SKM-1 (cell line): ENCODE measurements around the gene SLC26A9.
"Not testable (repeated sequence)": the region's sequence is repeated elsewhere in the genome, so short reads cannot be mapped to it uniquely, and the experiment has no call there.

Experiments used
- DNase-seq: peaks from one replicate; lab custom pipeline; 2025; ENCODE audit not compliant: unreplicated experiment; lab: John Stamatoyannopoulos, UW

SLC26A9 gene

GRCh38 chr1:205927247-205927646 lies 16.0 kb downstream of the SLC26A9 start:
- no peak for DNase-seq

GRCh38 chr1:205926636-205927035 lies 16.6 kb downstream of the SLC26A9 start:
- no peak for DNase-seq

GRCh38 chr1:205926213-205926612 lies 17.0 kb downstream of the SLC26A9 start:
- no peak for DNase-seq

DNA sequence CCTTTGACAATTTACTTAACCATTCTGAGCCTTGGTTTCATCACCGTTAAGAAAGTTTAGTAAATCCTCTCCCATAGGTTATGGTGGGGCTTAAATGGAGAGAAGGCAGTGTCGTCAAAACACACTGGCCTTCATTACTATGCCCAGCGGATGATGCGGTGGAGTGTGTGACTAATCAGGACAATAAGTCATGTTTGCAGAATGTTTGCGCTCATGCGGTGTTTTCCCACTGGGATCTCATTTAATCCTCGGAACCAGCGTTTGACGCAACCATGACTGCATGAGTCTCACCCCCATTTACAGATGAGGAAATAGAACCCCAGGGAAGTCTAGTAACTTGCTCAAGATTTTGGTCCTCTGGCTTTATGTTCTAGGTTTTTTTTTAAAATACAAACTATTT lies 17.5 kb downstream of the SLC26A9 start:
- DNase-seq, result no peak

- peak; percentile 95 for DNase-seq
These were observed 18.8 kb downstream of the SLC26A9 start for GRCh38 chr1:205924460-205924790.

DNA sequence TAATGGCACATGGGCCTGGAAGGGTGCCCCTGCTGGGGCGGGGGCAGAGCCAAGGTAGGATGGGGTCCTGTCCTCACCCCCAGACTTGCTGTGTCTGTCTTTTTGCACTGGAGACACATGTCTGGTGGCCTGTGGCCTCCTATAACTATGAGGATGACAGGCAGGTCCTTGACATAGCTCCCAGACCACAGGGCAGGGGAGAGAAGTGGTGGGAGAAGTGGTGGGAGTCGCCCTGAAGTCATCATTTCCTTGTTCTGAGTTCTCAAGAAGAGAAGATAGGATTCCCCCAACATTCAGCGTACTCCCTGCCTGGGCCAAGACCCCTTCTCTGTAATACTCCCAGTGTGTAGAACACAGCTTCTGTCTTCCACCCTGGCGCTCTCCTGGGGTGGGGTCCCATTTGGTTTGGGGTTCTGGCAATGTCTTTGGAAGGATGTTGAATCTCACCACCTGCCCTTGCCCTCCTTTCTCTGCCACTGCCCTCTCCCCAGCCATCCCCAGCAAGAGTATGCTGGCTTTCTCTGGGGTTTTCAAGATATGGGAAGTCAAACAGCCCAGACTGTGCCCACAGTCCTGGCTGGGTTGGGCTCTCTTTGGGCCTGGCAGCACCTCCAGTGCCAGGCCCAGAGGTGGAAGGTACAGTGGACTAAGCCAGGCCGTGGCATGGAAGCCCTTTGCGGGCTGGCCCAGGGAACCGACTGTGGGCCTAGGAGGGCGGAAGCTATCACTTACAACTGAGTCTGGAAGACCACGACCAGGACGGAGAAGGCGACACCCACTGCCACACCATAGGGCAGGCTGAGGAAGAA lies 19.4 kb downstream of the SLC26A9 start:
- no peak for DNase-seq

DNA sequence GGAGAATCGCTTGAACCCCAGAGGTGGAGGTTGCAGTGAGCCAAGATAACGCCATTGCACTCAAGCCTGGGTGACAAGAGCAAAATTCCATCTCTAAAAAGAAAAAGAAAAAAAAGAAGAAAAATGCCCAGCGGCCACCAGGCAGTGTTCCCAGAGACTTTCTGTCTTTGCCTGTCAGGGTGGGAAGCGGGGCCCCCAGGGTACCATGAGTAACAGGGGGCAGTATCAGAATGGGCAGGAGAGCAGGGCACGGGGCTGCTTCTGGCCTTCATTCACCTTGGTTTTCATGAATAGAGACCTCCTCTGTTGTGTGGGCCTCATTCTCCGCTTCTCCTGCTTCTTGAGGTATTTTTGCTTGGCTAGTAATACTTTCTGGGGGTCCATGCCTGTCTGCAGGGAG lies 20.4 kb downstream of the SLC26A9 start:
- DNase-seq, result no peak

- no peak for DNase-seq
These were observed 20.9 kb downstream of the SLC26A9 start for GRCh38 chr1:205922314-205922713.

DNA sequence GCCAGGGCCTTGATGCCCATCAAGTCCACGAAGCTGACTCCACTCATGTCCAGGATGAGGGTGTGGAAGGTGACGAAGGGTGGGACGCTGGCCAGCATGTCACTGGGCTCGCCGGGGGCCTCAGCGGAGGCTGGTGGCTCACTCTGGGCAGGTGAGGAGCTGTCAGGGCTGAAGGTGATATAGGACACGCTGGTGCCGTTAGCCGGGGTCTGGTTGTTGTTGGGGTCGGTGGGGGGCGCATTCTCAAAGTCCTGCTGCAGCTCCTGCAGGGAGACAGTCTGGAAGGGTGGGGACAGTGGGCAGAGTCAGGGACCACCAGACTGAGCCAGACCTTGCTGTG lies 21.7 kb downstream of the SLC26A9 start:
- no peak for DNase-seq

DNA sequence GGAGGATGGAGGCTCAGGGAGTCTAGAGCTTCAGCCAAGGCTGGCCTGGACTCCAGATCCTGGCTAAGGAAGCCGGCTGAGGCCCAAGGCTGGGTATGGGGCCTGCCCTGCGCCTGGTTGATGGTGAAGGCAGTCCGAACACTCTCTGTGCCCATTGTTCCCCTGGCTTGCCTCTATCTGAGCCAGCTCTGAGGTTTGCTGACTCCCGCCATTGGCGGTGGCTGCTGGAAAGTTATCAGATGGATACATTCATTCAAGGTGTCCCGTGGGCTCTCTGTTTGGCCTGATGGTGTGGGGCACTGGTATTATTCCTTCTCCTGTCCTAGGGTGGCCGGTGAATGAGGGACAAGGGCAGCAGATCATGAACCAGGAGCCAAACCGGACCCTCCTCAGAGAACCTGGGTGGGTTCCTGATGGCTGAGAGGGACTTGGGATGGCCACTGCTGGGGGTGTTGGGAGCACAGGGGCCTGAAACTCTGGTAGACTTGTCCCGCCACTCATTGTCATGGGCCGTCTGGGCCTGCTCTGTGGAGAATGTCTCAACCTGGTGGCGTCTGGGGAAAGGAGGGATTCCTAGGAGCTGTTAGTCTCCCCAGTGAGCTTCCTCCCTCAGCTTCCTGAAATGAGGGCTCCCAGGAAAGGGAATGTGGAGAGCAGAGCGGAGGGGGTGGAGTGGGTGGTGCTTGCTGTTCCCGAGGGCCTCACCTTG lies 22.2 kb downstream of the SLC26A9 start:
- no peak for DNase-seq

DNA sequence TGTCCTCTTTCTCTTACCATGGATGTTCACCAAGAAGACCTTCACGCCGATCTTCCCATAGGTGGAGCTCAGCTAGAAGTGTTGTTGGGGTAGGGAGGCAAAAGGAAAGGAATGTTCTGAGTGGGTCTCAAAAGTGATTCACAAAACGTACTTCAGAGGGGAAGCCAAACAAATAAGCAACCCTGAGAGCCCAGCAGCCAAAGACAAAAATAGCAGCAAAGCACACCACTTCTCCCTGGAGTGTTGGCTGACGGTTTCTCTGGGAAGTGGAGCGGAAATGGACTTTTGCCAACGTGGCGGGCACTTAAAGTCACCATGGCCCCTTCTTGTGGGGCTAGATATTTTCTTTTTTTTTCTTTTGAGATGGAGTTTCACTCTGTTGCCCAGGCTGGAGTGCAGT lies 23.1 kb downstream of the SLC26A9 start:
- DNase-seq, result no peak

GRCh38 chr1:205918955-205919746 lies 24.1 kb downstream of the SLC26A9 start:
- peak; percentile 91 for DNase-seq

DNA sequence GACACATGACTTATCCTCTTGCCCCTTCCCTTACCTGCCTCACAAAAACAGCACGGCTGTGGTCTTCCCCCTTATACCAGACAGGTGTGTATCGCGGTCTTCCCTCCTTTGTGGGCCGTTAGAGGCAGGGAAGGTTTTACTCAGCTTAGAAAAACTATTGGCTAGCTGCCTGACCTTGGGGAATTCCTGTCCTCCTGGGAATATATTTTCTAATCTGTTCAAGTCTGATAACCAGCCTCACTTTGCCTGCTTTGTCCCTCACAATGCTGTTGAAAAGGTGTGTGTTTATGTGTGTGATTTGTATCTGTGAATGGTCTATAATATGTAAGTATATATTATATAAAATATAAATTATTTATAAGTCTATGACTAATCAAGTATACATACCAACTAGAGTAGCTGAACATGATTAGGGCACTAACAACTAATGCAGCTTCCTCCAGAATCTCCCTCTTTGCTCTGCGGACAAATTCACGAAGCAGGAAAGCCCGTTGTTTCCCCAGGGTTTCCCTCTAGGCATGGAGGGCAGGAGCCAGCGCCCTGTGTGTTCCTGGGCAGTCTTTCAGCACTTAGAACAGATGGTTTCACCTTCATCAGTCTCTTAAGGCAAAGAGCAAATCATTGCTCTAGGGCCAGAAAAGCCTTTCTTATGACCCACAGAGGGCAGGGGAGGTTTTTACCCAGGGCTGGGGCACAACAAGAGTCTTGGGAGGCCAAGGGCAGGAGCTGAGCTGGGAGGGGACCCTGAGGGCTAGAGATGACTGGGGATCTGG lies 25.6 kb downstream of the SLC26A9 start:
- DNase-seq, result no peak

- no peak for DNase-seq
These were observed 26.7 kb downstream of the SLC26A9 start for GRCh38 chr1:205916541-205916940.

DNA sequence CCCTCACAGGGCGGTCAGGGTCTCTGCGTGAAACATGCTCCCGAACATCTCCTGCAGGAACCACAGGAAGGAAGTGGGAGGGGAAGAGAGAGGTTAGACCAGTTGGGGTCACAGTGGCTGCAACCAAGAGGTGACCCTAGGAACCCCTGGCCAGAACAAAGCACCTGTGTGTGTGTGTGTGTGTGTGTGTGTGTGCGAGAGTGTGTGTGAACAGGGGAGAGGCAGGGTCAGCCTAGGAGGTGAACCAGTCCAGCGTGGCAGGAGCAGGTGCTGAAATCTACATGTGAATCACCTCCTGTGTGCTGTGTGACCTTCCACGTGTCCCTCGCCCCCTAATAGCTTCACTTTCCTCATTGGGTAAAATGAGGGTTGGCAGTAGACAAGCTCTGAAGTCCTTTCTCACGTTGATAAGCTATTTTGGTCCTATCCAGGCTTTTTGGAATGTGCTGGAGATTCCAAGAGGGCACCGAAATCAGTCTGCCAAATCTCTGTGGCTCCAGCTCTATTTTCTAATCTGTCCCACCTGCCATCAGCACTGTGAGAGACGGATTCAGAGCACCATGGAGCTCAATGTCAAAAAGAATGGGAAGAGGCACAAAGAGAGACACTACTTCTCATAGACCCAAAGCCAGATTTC lies 27.8 kb downstream of the SLC26A9 start:
- no peak for DNase-seq

GRCh38 chr1:205914730-205915129 lies 28.5 kb downstream of the SLC26A9 start:
- no peak for DNase-seq

DNA sequence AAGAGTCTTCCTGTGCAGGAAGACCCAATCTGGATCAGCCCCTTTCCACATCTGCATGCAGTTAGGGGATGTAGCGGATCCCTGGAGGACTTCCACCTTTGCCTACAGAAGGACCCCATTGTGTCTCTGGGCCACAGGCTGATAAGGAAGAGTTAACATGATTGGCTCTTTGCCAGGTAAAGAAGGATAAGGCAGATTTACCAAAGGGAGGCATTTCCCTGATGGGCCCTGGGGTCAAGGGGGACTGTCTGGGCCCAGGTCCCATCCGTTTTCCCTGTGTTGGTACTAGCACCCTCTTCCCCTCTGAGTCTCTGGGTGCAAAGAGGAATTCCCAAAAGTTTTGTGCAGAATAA lies 29.1 kb downstream of the SLC26A9 start:
- no peak for DNase-seq

DNA sequence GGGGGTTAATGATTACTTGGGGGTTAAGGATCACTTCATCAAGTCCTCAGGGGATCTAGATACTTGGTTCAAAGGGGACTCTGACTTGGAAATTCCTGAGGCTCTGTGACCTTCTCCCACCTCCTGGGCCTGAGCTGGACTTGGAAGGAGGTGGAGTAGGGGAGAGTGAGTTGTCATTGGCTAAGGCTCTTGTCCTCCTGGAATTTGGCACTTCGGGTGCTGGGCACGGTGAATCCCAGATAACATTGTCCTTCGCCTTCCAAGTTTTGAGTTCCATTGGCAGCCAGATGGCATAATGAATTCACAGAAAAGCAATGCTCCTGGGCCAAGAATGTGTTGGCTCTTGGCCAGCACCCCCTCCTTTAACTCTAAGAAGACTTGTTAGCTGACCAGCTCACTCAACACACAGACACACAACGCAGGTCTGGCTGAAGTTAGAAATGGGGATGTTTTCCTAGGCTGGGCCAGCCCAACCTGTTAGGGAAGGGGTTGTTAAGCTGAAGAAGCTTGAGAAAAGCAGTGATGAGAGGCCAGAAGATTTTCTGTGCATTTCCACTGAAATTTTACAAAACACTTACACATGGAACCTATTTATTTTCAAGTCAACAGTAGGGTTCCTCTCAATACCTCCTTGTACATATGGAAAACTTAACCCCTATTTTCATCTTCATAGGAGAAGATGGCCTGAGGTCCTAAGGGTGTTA lies 29.7 kb downstream of the SLC26A9 start:
- no peak for DNase-seq

GRCh38 chr1:205907794-205908193 lies 35.5 kb downstream of the SLC26A9 start:
- no peak for DNase-seq

DNA sequence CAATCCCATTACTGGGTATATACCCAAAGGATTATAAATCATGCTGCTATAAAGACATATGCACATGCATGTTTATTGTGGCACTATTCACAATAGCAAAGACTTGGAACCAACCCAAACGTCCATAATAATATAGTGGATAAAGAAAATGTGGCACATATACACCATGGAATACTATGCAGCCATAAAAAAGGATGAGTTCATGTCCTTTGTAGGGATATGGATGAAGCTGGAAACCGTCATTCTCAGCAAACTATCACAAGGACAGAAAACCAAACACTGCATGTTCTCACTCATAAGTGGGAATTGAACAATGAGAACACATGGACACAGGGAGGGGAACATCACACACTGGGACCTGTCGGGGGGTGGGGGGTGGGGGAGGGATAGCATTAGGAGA lies 38.2 kb downstream of the SLC26A9 start:
- not testable (repeated sequence) for DNase-seq
